Choroid plexus epithelial cell (primary cell): ENCODE measurements around the gene SGO1.

Experiments
- DNase-seq: peaks from one replicate; pipeline ENCODE4 v3.0.0-alpha.2; 2010; ENCODE audit warnings: low read depth
- H3K4me3 ChIP-seq: 2 replicates; pipeline ENCODE4 v1.5.1; 2011; ENCODE audit warnings: low read depth, mild to moderate bottlenecking, control low read depth, low read length, moderate library complexity
- TF ChIP-seq, protein P1 (sequence below): conservative IDR thresholded peaks from 2 replicates; pipeline ENCODE4 v1.5.1; 2011; ENCODE audit warnings: low read depth, mild to moderate bottlenecking, control low read depth, inconsistent platforms, low read length, moderate library complexity

SGO1 gene

DNA sequence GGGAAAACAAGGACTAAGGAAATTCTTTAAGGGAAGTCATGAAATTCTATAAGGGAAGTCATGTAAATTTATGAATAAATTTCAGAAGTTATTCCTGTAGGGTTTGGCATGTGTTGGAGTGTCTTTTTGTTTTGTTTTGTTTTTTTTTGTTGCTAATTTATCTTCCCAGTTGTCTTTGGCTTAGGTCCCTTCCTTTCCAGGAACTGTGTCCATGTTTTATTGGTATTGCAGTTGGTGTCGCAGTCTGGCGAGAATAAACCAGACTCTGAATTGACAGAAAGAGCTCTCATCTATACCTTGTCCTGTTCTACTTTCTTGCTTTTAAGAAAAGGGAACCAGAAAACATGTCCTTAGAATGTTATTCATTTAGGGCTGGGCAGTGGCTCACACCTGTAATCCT is 57.6 kb downstream of the SGO1 start:
- no peak overlapping the region for H3K4me3 ChIP-seq
- TF ChIP-seq, protein P1, sequence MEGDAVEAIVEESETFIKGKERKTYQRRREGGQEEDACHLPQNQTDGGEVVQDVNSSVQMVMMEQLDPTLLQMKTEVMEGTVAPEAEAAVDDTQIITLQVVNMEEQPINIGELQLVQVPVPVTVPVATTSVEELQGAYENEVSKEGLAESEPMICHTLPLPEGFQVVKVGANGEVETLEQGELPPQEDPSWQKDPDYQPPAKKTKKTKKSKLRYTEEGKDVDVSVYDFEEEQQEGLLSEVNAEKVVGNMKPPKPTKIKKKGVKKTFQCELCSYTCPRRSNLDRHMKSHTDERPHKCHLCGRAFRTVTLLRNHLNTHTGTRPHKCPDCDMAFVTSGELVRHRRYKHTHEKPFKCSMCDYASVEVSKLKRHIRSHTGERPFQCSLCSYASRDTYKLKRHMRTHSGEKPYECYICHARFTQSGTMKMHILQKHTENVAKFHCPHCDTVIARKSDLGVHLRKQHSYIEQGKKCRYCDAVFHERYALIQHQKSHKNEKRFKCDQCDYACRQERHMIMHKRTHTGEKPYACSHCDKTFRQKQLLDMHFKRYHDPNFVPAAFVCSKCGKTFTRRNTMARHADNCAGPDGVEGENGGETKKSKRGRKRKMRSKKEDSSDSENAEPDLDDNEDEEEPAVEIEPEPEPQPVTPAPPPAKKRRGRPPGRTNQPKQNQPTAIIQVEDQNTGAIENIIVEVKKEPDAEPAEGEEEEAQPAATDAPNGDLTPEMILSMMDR, result no peak
- DNase-seq, result no peak

DNA sequence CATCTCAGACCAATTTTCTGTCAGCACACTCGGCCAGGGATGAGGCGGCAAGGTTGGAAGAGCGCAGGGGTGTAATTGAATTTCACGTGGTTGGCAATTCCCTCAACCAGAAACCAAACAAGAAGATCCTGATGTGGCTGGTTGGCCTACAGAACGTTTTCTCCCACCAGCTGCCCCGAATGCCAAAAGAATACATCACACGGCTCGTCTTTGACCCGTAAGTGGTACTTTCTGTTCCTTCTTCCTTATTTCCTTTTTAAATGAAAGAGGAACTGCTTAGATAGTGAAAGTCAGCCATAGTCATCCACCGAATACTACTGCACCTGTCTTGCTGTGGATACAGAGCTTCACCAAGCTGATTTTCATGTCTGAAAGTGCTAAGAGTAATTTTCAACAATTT is 60.1 kb downstream of the SGO1 start:
- no peak for DNase-seq
- H3K4me3 ChIP-seq, result no peak overlapping the region
- TF ChIP-seq, protein P1, result no peak

DNA sequence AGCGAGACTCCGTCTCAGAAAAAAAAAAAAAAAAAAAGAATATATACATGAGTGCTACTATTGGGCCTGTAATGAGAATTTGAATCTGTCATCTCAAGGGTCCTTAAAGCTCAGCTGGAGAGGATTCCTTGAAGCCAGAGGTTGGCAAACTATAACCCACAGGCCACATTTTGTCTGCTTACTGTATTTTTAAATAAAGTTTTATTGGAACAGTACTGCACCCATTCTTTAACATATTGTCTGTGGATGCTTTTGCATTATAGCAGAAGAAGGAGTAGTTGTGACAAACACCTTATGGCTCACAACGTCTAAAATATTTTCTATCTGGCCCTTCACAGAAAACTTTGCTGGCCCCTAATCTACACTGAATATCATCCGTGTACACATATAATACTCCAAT is 60.7 kb downstream of the SGO1 start:
- TF ChIP-seq, protein P1, result no peak
- no peak for DNase-seq
- H3K4me3 ChIP-seq, result no peak overlapping the region

DNA sequence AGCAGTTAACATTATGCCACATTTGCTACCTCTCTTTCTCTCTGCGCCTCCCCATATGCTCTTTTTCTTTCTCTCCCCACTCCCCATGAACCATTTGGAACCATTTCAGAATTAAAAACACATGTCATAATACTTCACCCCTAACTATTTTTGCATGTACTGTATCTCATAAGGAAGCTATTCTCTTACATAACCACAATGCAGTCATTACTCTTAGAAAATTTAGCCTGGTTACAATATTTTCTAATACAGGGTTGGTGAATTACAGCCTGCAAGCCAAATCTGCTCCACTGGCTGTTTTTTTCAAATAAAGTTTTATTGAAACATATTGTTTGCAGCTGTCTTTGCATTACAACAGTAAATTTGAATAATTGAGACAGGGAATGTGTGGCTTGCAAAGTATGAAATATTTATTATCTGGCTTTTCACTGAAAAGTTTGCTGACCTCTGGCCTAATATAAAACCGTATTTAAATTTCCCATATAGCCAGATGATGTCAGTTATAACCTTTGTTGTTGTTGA is 62.8 kb downstream of the SGO1 start:
- no peak for DNase-seq
- TF ChIP-seq, protein P1, result no peak
- no peak overlapping the region for H3K4me3 ChIP-seq

DNA sequence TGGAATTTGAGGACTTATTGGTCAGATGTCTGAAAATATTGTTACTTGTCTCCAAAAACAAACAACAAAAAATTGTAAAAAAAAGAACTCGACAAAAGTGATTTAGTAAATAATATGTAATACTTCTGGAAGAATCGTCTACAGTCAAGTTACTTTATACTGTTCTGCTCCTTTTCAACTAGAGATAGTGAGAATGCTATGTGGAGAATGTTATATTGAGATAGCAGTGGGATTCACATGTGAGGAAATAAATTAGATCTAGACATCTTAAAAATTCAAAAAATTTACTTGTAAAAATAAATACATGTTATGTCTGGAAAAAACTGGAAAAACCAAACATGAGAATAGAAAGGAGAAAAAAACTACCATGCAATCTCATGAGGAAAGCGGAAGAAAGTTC is 64.9 kb downstream of the SGO1 start:
- TF ChIP-seq, protein P1, result no peak
- DNase-seq, result peak; percentile 16
- H3K4me3 ChIP-seq, result no peak overlapping the region
